HepG2 (cell line): ENCODE measurements around the gene POLR3GL. TPM values are rescaled to one million over a fixed set of nuclear protein-coding genes. Genes with fewer than 3 reads are reported as not detected.

Source experiments
- ATAC-seq: fragments of 200-7000 bp; cut with Tn5 transposase; 3 replicates; pipeline ENCODE4 v1.9.1; 2020; ENCODE audit warnings: mild to moderate bottlenecking, moderate library complexity
- BruUV-seq: library from RNA; stranded (reverse); fragments of 400-500 nt; replicated peaks from 2 replicates; lab custom pipeline; 2021; lab: Mats Ljungman, UMichigan
- CTCF ChIA-PET: fragments of 300-600 bp; formaldehyde crosslinking; extraction: SDS; loops from one replicate; lab custom pipeline; 2021; ENCODE audit warnings: low total read pairs, inconsistent platforms, low intra/inter-chr PET ratio; lab: Yijun Ruan, JAX
- POLR2A ChIA-PET: fragments of 350-600 bp; sonication (Branson Sonifier 250); formaldehyde crosslinking; loops from one replicate; lab custom pipeline; 2020; ENCODE audit warnings: antibody characterized with exemption, inconsistent platforms; lab: Yijun Ruan, JAX
- DNase-seq: peaks from one replicate; pipeline ENCODE4 v3.0.0-alpha.2; 2015; ENCODE audit warnings: low spot score
- FAIRE-seq: peaks from 3 replicates; lab custom pipeline; 2011; peaks lifted over from hg19 to GRCh38; lab: Jason Lieb, UNC
- H2AFZ ChIP-seq: one replicate; pipeline ENCODE4 v1.6.1; 2011; ENCODE audit warnings: low read length, inconsistent platforms
- H3K27ac ChIP-seq: fragments of 300-600 bp; 3 replicates; pipeline ENCODE4 v1.8.0; 2011; ENCODE audit warnings: mixed run types, mild to moderate bottlenecking, mixed read lengths, low read length, inconsistent platforms; ENCODE audit not compliant: insufficient read depth; ENCODE audit errors: extremely low read length
- H3K27me3 ChIP-seq, 2 experiments: fragments of 200-600 bp in 1 of 2; 2 replicates in 1 of 2; 3 replicates in 1 of 2; pipeline versions ENCODE4 v1.6.0 to v1.8.0; 2011; ENCODE audit warnings: low read length in 2 of 2, mild to moderate bottlenecking in 2 of 2, moderate library complexity in 2 of 2, inconsistent platforms in 1 of 2; ENCODE audit not compliant: insufficient read depth in 2 of 2, control insufficient read depth in 1 of 2
- H3K36me3 ChIP-seq, 2 experiments: fragments of 200-600 bp in 1 of 2; replicated peaks in 1 of 2; 2 replicates in 1 of 2; 3 replicates in 1 of 2; pipeline versions ENCODE4 v1.5.1 to v1.8.0; 2011; ENCODE audit warnings: low read length in 2 of 2, inconsistent platforms in 1 of 2; ENCODE audit not compliant: insufficient read depth in 2 of 2, control insufficient read depth in 1 of 2
- H3K4me1 ChIP-seq: 2 replicates; pipeline ENCODE4 v1.5.1; 2012; ENCODE audit warnings: low read length, inconsistent platforms; ENCODE audit not compliant: insufficient read depth
- H3K4me2 ChIP-seq: 2 replicates; pipeline ENCODE4 v1.6.0; 2011; ENCODE audit warnings: low read depth, low read length, inconsistent platforms
- H3K4me3 ChIP-seq, 3 experiments: fragments of 200-600 bp in 1 of 3; sonication (generic), shearing (Covaris generic) in 1 of 3; replicated peaks in 1 of 3; 2 replicates each; pipeline ENCODE4 v1.5.1; 2011 to 2016; ENCODE audit warnings: low read length in 3 of 3, inconsistent platforms in 2 of 3, low read depth in 2 of 3, mild to moderate bottlenecking in 2 of 3, control low read depth in 1 of 3, mixed read lengths in 1 of 3; ENCODE audit not compliant: insufficient read depth in 1 of 3
- H3K79me2 ChIP-seq: one replicate; pipeline ENCODE4 v1.6.1; 2011; ENCODE audit warnings: low read length, inconsistent platforms; ENCODE audit not compliant: insufficient read depth
- H3K9ac ChIP-seq: 2 replicates; pipeline ENCODE4 v1.6.0; 2011; ENCODE audit warnings: mild to moderate bottlenecking, low read depth, low read length, inconsistent platforms; ENCODE audit not compliant: insufficient read depth
- H3K9me3 ChIP-seq: 2 replicates; pipeline ENCODE4 v1.5.1; 2012; ENCODE audit warnings: mild to moderate bottlenecking, low read length
- H4K20me1 ChIP-seq: 2 replicates; pipeline ENCODE4 v1.6.0; 2011; ENCODE audit warnings: inconsistent platforms, mild to moderate bottlenecking, low read length, moderate library complexity; ENCODE audit not compliant: insufficient read depth
- ATF7 ChIP-seq, 2 experiments: fragments of 450-650 bp in 1 of 2; sonication (generic) in 1 of 2; formaldehyde crosslinking in 1 of 2; IDR thresholded peaks; 2 replicates each; pipeline versions ENCODE4 v1.4.0 to v1.6.1; 2016 to 2020; ENCODE audit warnings: antibody characterized with exemption in 1 of 2, mild to moderate bottlenecking in 1 of 2, missing genetic modification reagents in 1 of 2
- CREB3 ChIP-seq: sonication (generic); formaldehyde crosslinking; IDR thresholded peaks from 2 replicates; pipeline ENCODE4 v1.5.0; 2020; ENCODE audit warnings: missing genetic modification reagents
- CREBL2 ChIP-seq: sonication (generic); formaldehyde crosslinking; IDR thresholded peaks from 2 replicates; pipeline ENCODE4 v1.8.1; 2023; ENCODE audit warnings: missing genetic modification reagents, mild to moderate bottlenecking, borderline replicate concordance
- GFI1 ChIP-seq: sonication (generic); formaldehyde crosslinking; IDR thresholded peaks from 2 replicates; pipeline ENCODE4 v1.5.0; 2020; ENCODE audit warnings: missing genetic modification reagents, mild to moderate bottlenecking, borderline replicate concordance
- KMT2A ChIP-seq: sonication (generic); formaldehyde crosslinking; IDR thresholded peaks from 2 replicates; pipeline ENCODE4 v1.4.0; 2020; ENCODE audit warnings: missing genetic modification reagents
- MBD4 ChIP-seq: IDR thresholded peaks from 2 replicates; pipeline ENCODE4 v1.6.1; 2012; ENCODE audit warnings: low read length, inconsistent platforms, borderline replicate concordance
- ZBTB7B ChIP-seq: sonication (generic); formaldehyde crosslinking; IDR thresholded peaks from 2 replicates; pipeline ENCODE4 v1.4.0; 2020; ENCODE audit warnings: missing genetic modification reagents
- ZFP41 ChIP-seq: sonication (generic); formaldehyde crosslinking; IDR thresholded peaks from 2 replicates; pipeline ENCODE4 v1.4.0; 2020; ENCODE audit warnings: mild to moderate bottlenecking, missing genetic modification reagents, borderline replicate concordance
- ZNF282 ChIP-seq: fragments of 450-650 bp; IDR thresholded peaks from 2 replicates; pipeline ENCODE4 v1.6.1; 2018; ENCODE audit not compliant: partially characterized antibody
- WGBS: methylation state at CpG from one replicate; pipeline ENCODE4 v1.1.6; 2017; ENCODE audit warnings: low lambda C conversion rate; 5-methylcytosine and 5-hydroxymethylcytosine counted together
- in situ Hi-C: cut with HindIII; loops from 2 replicates; pipeline ENCODE4 v1.10.0; 2017; ENCODE audit warnings: low pct_unique_long_range_greater_than_20kb; ENCODE audit not compliant: extremely low pct_ligation_motif_present
- intact Hi-C: fragments of 100-400 bp; cut with micrococcal nuclease; formaldehyde crosslinking; loops from one replicate; pipeline ENCODE4 v1.10.0; 2022; ENCODE audit not compliant: unreplicated experiment
- polyA plus RNA-seq, 8 experiments: library from polyadenylated mRNA; depleted of rRNA in 3 of 8; stranded (reverse) in 7 of 8; unstranded in 1 of 8; fragments of >200 nt; fragmentation: Illumina TruSeq in 4 of 8; extraction: Trizol in 4 of 8; gene quantifications; 2 replicates each; pipeline versions ENCODE4 v1.2.1 to v1.2.3, GENCODE V29; 2011 to 2016; ENCODE audit warnings: low read depth in 4 of 8, missing spikeins in 1 of 8, mixed read lengths in 1 of 8; ENCODE audit not compliant: insufficient read depth in 1 of 8
- total RNA-seq, 5 experiments: library from RNA; depleted of rRNA; stranded (reverse); fragments of >200 nt; fragmentation: Illumina TruSeq; extraction: Trizol; gene quantifications; 2 replicates each; pipeline ENCODE4 v1.2.3, GENCODE V29; 2016; ENCODE audit warnings: low read depth in 1 of 5
- TF ChIP-seq, protein P1 (sequence below): sonication (generic); formaldehyde crosslinking; IDR thresholded peaks from 2 replicates; pipeline ENCODE4 v1.8.1; 2023; ENCODE audit warnings: mild to moderate bottlenecking, missing genetic modification reagents
- TF ChIP-seq, protein P2 (sequence below): IDR thresholded peaks from 2 replicates; pipeline ENCODE4 v1.6.1; 2012; ENCODE audit warnings: low read length, improper control_type of control experiment

POLR3GL gene
- total and polyA plus RNA-seq, 2 of the 13 experiments (the other 11 are each of a cell fraction or from before 2014, with no cell fraction given) = 11.5 to 12.4 TPM

GRCh38 chr1:145975216-145975615, 10.7 kb downstream of the POLR3GL start:
- Histone ChIP-seq H3K27me3 (no peaks in the 10 kb centered on the region), H3K4me1 (peaks cover 49% of the 10 kb centered on the region), H3K9me3 (no peaks in the 10 kb centered on the region), H3K27ac (no peak overlapping the region), H3K4me3 (no peak overlapping the region)
- FAIRE-seq = no peak
- no TSS peak for BruUV-seq
- TF ChIP-seq, protein P1, sequence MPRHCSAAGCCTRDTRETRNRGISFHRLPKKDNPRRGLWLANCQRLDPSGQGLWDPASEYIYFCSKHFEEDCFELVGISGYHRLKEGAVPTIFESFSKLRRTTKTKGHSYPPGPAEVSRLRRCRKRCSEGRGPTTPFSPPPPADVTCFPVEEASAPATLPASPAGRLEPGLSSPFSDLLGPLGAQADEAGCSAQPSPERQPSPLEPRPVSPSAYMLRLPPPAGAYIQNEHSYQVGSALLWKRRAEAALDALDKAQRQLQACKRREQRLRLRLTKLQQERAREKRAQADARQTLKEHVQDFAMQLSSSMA (CRISPR knock-in tag) = no peak
- TF ChIP-seq ZBTB7B (CRISPR knock-in tag) (no peak), KMT2A (CRISPR knock-in tag) (no peak), ZFP41 (CRISPR knock-in tag) (no peak), CREB3 (CRISPR knock-in tag) (no peak), CREBL2 (CRISPR knock-in tag) (no peak), ATF7 (IDR thresholded peaks at IDR 0.05) (no peak), ATF7 (CRISPR knock-in tag; IDR thresholded peaks at IDR 0.05) (no peak), GFI1 (CRISPR knock-in tag) (no peak), MBD4 (no peak), ZNF282 (no peak)
- TF ChIP-seq, protein P2, sequence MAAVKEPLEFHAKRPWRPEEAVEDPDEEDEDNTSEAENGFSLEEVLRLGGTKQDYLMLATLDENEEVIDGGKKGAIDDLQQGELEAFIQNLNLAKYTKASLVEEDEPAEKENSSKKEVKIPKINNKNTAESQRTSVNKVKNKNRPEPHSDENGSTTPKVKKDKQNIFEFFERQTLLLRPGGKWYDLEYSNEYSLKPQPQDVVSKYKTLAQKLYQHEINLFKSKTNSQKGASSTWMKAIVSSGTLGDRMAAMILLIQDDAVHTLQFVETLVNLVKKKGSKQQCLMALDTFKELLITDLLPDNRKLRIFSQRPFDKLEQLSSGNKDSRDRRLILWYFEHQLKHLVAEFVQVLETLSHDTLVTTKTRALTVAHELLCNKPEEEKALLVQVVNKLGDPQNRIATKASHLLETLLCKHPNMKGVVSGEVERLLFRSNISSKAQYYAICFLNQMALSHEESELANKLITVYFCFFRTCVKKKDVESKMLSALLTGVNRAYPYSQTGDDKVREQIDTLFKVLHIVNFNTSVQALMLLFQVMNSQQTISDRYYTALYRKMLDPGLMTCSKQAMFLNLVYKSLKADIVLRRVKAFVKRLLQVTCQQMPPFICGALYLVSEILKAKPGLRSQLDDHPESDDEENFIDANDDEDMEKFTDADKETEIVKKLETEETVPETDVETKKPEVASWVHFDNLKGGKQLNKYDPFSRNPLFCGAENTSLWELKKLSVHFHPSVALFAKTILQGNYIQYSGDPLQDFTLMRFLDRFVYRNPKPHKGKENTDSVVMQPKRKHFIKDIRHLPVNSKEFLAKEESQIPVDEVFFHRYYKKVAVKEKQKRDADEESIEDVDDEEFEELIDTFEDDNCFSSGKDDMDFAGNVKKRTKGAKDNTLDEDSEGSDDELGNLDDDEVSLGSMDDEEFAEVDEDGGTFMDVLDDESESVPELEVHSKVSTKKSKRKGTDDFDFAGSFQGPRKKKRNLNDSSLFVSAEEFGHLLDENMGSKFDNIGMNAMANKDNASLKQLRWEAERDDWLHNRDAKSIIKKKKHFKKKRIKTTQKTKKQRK = no peak
- TF ChIP-seq, all 625 proteins: peak for 0
- no peak overlapping the region for H3K9ac ChIP-seq
- ATAC-seq (no peak), DNase-seq (no peak)
- H2AFZ ChIP-seq = no peak overlapping the region
- WGBS = 94% methylated on average over 2 of the region's 4 CpGs
- ChIA-PET POLR2A (interaction anchor here (1.0 kb wide), 1 partner anchor 11 kb away, joined by 3 read pairs; the partner anchor contains the start of genes ANKRD34A and POLR3GL), CTCF (no interaction called here)
- H4K20me1 ChIP-seq = no peaks in the 10 kb centered on the region
- no peaks in the 10 kb centered on the region for H3K36me3 ChIP-seq
- no peaks in the 10 kb centered on the region for H3K79me2 ChIP-seq
- in situ Hi-C loops (loop anchor here (5.0 kb wide), 1 partner anchor 37 kb away; no protein-coding TSS in a partner anchor), intact Hi-C loops (loop anchor here (5.0 kb wide), 1 partner anchor 83 kb away; no protein-coding TSS in a partner anchor)
- H3K4me2 ChIP-seq = no peak overlapping the region
